Liver (tissue), 9 donors: ENCODE data around the gene MTOR. TPM values are rescaled to one million over a fixed set of nuclear protein-coding genes. Genes with fewer than 3 reads are reported as not detected.

Experiments
- DNase-seq: peaks from one replicate; pipeline ENCODE4 v3.0.0-alpha.2; 2017; ENCODE audit warnings: low spot score
- H3K27ac ChIP-seq, 2 donors: one replicate each; pipeline ENCODE4 v1.7.0; 2013; ENCODE audit warnings: inconsistent platforms in 2 of 2, low read length in 2 of 2, control low read depth in 1 of 2, low read depth in 1 of 2, mild to moderate bottlenecking in 1 of 2
- H3K27me3 ChIP-seq, 4 donors: one replicate each; pipeline versions ENCODE4 v1.6.1 to v1.7.0; 2013; ENCODE audit warnings: low read length in 3 of 4, inconsistent platforms in 1 of 4, mild to moderate bottlenecking in 1 of 4, moderate library complexity in 1 of 4; ENCODE audit not compliant: control insufficient read depth in 4 of 4, insufficient read depth in 4 of 4
- H3K36me3 ChIP-seq, 4 donors: one replicate each; pipeline versions ENCODE4 v1.6.1 to v1.7.0; 2013; ENCODE audit warnings: low read length in 3 of 4, mild to moderate bottlenecking in 3 of 4, low read depth in 1 of 4, moderate library complexity in 1 of 4; ENCODE audit not compliant: control insufficient read depth in 4 of 4, insufficient read depth in 3 of 4
- H3K4me1 ChIP-seq, 4 donors: one replicate each; pipeline versions ENCODE4 v1.6.1 to v1.7.0; 2013; ENCODE audit warnings: low read length in 3 of 4, mild to moderate bottlenecking in 3 of 4, moderate library complexity in 1 of 4; ENCODE audit not compliant: control insufficient read depth in 4 of 4, insufficient read depth in 4 of 4
- H3K4me3 ChIP-seq, 3 donors: one replicate each; pipeline versions ENCODE4 v1.6.1 to v1.7.0; 2013; ENCODE audit warnings: low read length in 3 of 3, control low read depth in 1 of 3, low read depth in 1 of 3, mild to moderate bottlenecking in 1 of 3
- H3K9ac ChIP-seq, 2 donors: one replicate each; pipeline ENCODE4 v1.7.0; 2013; ENCODE audit warnings: low read length in 2 of 2, mild to moderate bottlenecking in 2 of 2, moderate library complexity in 2 of 2, control low read depth in 1 of 2, low read depth in 1 of 2
- H3K9me3 ChIP-seq, 4 donors: one replicate each; pipeline versions ENCODE4 v1.6.1 to v1.7.0; 2013; ENCODE audit warnings: low read length in 3 of 4; ENCODE audit not compliant: control insufficient read depth in 4 of 4
- EGR1 ChIP-seq, 2 donors: IDR thresholded peaks; 2 replicates each; pipeline ENCODE4 v1.6.1; 2016 to 2018; ENCODE audit warnings: antibody characterized with exemption in 2 of 2, low read depth in 2 of 2
- FOXA1 ChIP-seq: IDR thresholded peaks from 2 replicates; pipeline ENCODE4 v1.6.1; 2016; ENCODE audit warnings: antibody characterized with exemption
- FOXA2 ChIP-seq: IDR thresholded peaks from 2 replicates; pipeline ENCODE4 v1.6.1; 2016; ENCODE audit warnings: antibody characterized with exemption
- GABPA ChIP-seq, 2 donors: IDR thresholded peaks in 1 of 2; conservative IDR thresholded peaks in 1 of 2; 2 replicates each; pipeline ENCODE4 v1.6.1; 2016; ENCODE audit warnings: antibody characterized with exemption in 2 of 2, mild to moderate bottlenecking in 1 of 2, moderate library complexity in 1 of 2
- HNF4A ChIP-seq, 2 donors: conservative IDR thresholded peaks; 2 replicates each; pipeline ENCODE4 v1.6.1; 2016; ENCODE audit warnings: antibody characterized with exemption in 2 of 2, mild to moderate bottlenecking in 2 of 2
- HNF4G ChIP-seq: IDR thresholded peaks from 2 replicates; pipeline ENCODE4 v1.6.1; 2016; ENCODE audit warnings: antibody characterized with exemption
- JUND ChIP-seq, 2 donors: IDR thresholded peaks; 2 replicates each; pipeline ENCODE4 v1.6.1; 2016; ENCODE audit warnings: antibody characterized with exemption in 2 of 2
- NR2F2 ChIP-seq: IDR thresholded peaks from 2 replicates; pipeline ENCODE4 v1.6.1; 2016; ENCODE audit warnings: antibody characterized with exemption
- RAD21 ChIP-seq, 2 donors: IDR thresholded peaks; 2 replicates each; pipeline ENCODE4 v1.6.1; 2016; ENCODE audit warnings: antibody characterized with exemption in 2 of 2, mild to moderate bottlenecking in 2 of 2
- RXRA ChIP-seq, 2 donors: IDR thresholded peaks; 2 replicates each; pipeline ENCODE4 v1.6.1; 2017 to 2018; ENCODE audit warnings: antibody characterized with exemption in 2 of 2, mild to moderate bottlenecking in 1 of 2
- SP1 ChIP-seq: IDR thresholded peaks from 2 replicates; pipeline ENCODE4 v1.6.1; 2018; ENCODE audit warnings: antibody characterized with exemption, mild to moderate bottlenecking
- TAF1 ChIP-seq: conservative IDR thresholded peaks from 2 replicates; pipeline ENCODE4 v1.6.1; 2016; ENCODE audit warnings: antibody characterized with exemption, mild to moderate bottlenecking
- YY1 ChIP-seq: IDR thresholded peaks from 2 replicates; pipeline ENCODE4 v1.6.1; 2016; ENCODE audit warnings: antibody characterized with exemption, mild to moderate bottlenecking
- WGBS: extraction: QIAGEN DNeasy Blood & Tissue Kit; methylation state at CpG from one replicate; pipeline ENCODE4 v1.1.7; 2013; 5-methylcytosine and 5-hydroxymethylcytosine counted together
- polyA plus RNA-seq, 2 donors: library from polyadenylated mRNA; stranded (reverse) in 1 of 2; unstranded in 1 of 2; fragments of 200-250 nt in 1 of 2; fragments of >200 nt in 1 of 2; fragmentation: Nextera tagmentation in 1 of 2; extraction: Ambion mirVana in 1 of 2; gene quantifications; one replicate each; pipeline versions ENCODE4 v1.2.1 to v1.2.3, GENCODE V29; 2013 to 2015
- total RNA-seq, 2 donors: library from RNA; depleted of rRNA; stranded (reverse); fragments of >200 nt; gene quantifications; one replicate each; pipeline ENCODE4 v1.2.3, GENCODE V29; 2014
- TF ChIP-seq, protein P1 (sequence below): IDR thresholded peaks from 2 replicates; pipeline ENCODE4 v1.6.1; 2016; ENCODE audit warnings: antibody characterized with exemption, mild to moderate bottlenecking
- TF ChIP-seq, protein P2 (sequence below): IDR thresholded peaks from 2 replicates; pipeline ENCODE4 v1.6.1; 2016; ENCODE audit warnings: antibody characterized with exemption
- TF ChIP-seq, protein P3 (sequence below): IDR thresholded peaks from 2 replicates; pipeline ENCODE4 v1.6.1; 2016; ENCODE audit warnings: antibody characterized with exemption
- TF ChIP-seq, protein P4 (sequence below): fragments of 150-350 bp; IDR thresholded peaks from 2 replicates; pipeline ENCODE4 v1.5.1; 2017; ENCODE audit warnings: improper control_type of control experiment, low read depth, low read length; ENCODE audit not compliant: missing input control
- TF ChIP-seq, protein P5 (sequence below): IDR thresholded peaks from 2 replicates; pipeline ENCODE4 v1.6.1; 2016; ENCODE audit warnings: antibody characterized with exemption
- donor health status: healthy.
- donor health status: healthy.
- donor health status: healthy.
- donor health status: healthy.
- donor health status: healthy.

MTOR gene
- total and polyA plus RNA-seq, 4 donors = 11.6 to 45.0 (median 19.9) TPM

DNA sequence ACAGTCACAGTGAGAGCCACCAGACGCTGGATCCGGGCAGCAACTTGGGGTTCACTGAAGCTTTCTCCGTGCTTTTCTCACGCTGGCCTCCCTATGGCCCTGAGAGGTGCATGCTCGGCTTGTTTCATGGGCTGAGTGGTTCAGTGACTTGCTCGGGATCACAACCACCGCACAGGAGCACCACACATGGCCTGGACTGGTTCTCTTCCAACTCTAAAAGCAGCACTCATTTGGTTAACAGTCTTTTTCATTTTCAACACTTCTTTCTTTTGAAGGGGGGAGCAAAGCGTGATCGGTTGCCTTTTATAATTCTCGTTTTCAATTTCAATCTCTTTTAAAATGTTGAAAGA is 36.8 kb upstream of the MTOR start:
- WGBS = 78% methylated on average over 10 of the region's 10 CpGs
- no peaks in the 10 kb centered on the region for H3K27me3 ChIP-seq
- H3K4me1 ChIP-seq = no peaks in the 10 kb centered on the region
- H3K27ac ChIP-seq = no peak overlapping the region
- no peak overlapping the region for H3K9ac ChIP-seq
- no peaks in the 10 kb centered on the region for H3K9me3 ChIP-seq
- DNase-seq = no peak
- H3K36me3 ChIP-seq = peaks cover 5 to 11% (median 6%) of the 10 kb centered on the region in 4 donors
- H3K4me3 ChIP-seq = no peak overlapping the region
- TF ChIP-seq NR2F2 (no peak), FOXA2 (no peak), GABPA (IDR thresholded peaks at IDR 0.05 in 1 of 2, conservative IDR thresholded peaks at IDR 0.05 in 1 of 2) (no peak), RAD21 (IDR thresholded peaks at IDR 0.05) (no peak), RXRA (IDR thresholded peaks at IDR 0.05) (no peak), EGR1 (IDR thresholded peaks at IDR 0.05; ENCODE audit: low read depth in 2 of 2) (no peak), FOXA1 (no peak), HNF4G (no peak), HNF4A (conservative IDR thresholded peaks at IDR 0.05) (no peak), TAF1 (no peak), JUND (IDR thresholded peaks at IDR 0.05) (no peak), YY1 (no peak), SP1 (no peak)
- TF ChIP-seq, protein P1, sequence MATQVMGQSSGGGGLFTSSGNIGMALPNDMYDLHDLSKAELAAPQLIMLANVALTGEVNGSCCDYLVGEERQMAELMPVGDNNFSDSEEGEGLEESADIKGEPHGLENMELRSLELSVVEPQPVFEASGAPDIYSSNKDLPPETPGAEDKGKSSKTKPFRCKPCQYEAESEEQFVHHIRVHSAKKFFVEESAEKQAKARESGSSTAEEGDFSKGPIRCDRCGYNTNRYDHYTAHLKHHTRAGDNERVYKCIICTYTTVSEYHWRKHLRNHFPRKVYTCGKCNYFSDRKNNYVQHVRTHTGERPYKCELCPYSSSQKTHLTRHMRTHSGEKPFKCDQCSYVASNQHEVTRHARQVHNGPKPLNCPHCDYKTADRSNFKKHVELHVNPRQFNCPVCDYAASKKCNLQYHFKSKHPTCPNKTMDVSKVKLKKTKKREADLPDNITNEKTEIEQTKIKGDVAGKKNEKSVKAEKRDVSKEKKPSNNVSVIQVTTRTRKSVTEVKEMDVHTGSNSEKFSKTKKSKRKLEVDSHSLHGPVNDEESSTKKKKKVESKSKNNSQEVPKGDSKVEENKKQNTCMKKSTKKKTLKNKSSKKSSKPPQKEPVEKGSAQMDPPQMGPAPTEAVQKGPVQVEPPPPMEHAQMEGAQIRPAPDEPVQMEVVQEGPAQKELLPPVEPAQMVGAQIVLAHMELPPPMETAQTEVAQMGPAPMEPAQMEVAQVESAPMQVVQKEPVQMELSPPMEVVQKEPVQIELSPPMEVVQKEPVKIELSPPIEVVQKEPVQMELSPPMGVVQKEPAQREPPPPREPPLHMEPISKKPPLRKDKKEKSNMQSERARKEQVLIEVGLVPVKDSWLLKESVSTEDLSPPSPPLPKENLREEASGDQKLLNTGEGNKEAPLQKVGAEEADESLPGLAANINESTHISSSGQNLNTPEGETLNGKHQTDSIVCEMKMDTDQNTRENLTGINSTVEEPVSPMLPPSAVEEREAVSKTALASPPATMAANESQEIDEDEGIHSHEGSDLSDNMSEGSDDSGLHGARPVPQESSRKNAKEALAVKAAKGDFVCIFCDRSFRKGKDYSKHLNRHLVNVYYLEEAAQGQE = no peak
- TF ChIP-seq, protein P2, sequence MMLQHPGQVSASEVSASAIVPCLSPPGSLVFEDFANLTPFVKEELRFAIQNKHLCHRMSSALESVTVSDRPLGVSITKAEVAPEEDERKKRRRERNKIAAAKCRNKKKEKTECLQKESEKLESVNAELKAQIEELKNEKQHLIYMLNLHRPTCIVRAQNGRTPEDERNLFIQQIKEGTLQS = no peak
- TF ChIP-seq, protein P3, sequence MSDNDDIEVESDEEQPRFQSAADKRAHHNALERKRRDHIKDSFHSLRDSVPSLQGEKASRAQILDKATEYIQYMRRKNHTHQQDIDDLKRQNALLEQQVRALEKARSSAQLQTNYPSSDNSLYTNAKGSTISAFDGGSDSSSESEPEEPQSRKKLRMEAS = no peak
- TF ChIP-seq, protein P4, sequence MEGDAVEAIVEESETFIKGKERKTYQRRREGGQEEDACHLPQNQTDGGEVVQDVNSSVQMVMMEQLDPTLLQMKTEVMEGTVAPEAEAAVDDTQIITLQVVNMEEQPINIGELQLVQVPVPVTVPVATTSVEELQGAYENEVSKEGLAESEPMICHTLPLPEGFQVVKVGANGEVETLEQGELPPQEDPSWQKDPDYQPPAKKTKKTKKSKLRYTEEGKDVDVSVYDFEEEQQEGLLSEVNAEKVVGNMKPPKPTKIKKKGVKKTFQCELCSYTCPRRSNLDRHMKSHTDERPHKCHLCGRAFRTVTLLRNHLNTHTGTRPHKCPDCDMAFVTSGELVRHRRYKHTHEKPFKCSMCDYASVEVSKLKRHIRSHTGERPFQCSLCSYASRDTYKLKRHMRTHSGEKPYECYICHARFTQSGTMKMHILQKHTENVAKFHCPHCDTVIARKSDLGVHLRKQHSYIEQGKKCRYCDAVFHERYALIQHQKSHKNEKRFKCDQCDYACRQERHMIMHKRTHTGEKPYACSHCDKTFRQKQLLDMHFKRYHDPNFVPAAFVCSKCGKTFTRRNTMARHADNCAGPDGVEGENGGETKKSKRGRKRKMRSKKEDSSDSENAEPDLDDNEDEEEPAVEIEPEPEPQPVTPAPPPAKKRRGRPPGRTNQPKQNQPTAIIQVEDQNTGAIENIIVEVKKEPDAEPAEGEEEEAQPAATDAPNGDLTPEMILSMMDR = no peak
- TF ChIP-seq, protein P5, sequence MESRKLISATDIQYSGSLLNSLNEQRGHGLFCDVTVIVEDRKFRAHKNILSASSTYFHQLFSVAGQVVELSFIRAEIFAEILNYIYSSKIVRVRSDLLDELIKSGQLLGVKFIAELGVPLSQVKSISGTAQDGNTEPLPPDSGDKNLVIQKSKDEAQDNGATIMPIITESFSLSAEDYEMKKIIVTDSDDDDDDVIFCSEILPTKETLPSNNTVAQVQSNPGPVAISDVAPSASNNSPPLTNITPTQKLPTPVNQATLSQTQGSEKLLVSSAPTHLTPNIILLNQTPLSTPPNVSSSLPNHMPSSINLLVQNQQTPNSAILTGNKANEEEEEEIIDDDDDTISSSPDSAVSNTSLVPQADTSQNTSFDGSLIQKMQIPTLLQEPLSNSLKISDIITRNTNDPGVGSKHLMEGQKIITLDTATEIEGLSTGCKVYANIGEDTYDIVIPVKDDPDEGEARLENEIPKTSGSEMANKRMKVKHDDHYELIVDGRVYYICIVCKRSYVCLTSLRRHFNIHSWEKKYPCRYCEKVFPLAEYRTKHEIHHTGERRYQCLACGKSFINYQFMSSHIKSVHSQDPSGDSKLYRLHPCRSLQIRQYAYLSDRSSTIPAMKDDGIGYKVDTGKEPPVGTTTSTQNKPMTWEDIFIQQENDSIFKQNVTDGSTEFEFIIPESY = no peak
